ENCODE results near the gene SETD2.

DNA sequence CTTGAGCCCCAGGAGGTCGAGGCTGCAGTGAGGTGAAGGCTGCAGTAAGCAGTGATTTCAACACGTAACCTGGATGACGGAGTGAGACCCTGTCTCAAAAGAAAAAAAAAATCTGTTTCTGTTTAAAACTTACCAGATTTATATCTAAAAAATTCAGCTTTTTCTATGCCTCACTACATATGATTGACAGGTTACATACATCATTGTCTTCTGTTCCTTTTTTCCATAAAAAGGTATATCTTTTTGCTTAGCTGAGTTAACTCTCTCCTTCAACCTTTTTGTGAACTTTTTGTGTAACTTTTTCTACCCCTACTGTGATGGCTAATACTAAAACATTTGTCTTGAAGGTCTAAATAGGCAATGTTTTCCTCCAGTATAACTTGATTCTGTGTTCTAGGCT is 38.6 kb upstream of the SETD2 start:
- TF ChIP-seq, protein P1, sequence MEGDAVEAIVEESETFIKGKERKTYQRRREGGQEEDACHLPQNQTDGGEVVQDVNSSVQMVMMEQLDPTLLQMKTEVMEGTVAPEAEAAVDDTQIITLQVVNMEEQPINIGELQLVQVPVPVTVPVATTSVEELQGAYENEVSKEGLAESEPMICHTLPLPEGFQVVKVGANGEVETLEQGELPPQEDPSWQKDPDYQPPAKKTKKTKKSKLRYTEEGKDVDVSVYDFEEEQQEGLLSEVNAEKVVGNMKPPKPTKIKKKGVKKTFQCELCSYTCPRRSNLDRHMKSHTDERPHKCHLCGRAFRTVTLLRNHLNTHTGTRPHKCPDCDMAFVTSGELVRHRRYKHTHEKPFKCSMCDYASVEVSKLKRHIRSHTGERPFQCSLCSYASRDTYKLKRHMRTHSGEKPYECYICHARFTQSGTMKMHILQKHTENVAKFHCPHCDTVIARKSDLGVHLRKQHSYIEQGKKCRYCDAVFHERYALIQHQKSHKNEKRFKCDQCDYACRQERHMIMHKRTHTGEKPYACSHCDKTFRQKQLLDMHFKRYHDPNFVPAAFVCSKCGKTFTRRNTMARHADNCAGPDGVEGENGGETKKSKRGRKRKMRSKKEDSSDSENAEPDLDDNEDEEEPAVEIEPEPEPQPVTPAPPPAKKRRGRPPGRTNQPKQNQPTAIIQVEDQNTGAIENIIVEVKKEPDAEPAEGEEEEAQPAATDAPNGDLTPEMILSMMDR (IDR thresholded peaks at IDR 0.05; ENCODE audit: borderline replicate concordance, extremely low read depth, low read length, poor library complexity, severe bottlenecking), result no peak
- no peak for TF ChIP-seq EZH2 (IDR thresholded peaks at IDR 0.05; ENCODE audit: borderline replicate concordance, low read depth, low read length, severe bottlenecking)

Measured in DND-41 (cell line).